Duodenal mucosa (tissue), 2 donors: ENCODE results near the gene CYP3A4.

Experiments used
- H3K27ac ChIP-seq: one replicate; pipeline ENCODE4 v1.7.0; 2013; ENCODE audit warnings: low read depth, low read length
- H3K27me3 ChIP-seq, 2 donors: one replicate each; pipeline ENCODE4 v1.7.0; 2013; ENCODE audit warnings: low read length in 2 of 2, control low read depth in 1 of 2; ENCODE audit not compliant: insufficient read depth in 2 of 2, control insufficient read depth in 1 of 2
- H3K36me3 ChIP-seq, 2 donors: one replicate each; pipeline ENCODE4 v1.7.0; 2013; ENCODE audit warnings: low read length in 2 of 2, control low read depth in 1 of 2; ENCODE audit not compliant: insufficient read depth in 2 of 2, control insufficient read depth in 1 of 2
- H3K4me1 ChIP-seq, 2 donors: one replicate each; pipeline ENCODE4 v1.7.0; 2013; ENCODE audit warnings: low read length in 2 of 2, control low read depth in 1 of 2; ENCODE audit not compliant: insufficient read depth in 2 of 2, control insufficient read depth in 1 of 2
- H3K4me3 ChIP-seq, 2 donors: one replicate each; pipeline ENCODE4 v1.7.0; 2013; ENCODE audit warnings: low read length in 2 of 2, low read depth in 1 of 2
- H3K9ac ChIP-seq, 2 donors: one replicate each; pipeline ENCODE4 v1.7.0; 2013; ENCODE audit warnings: low read length in 2 of 2, low read depth in 1 of 2
- H3K9me3 ChIP-seq, 2 donors: one replicate each; pipeline ENCODE4 v1.7.0; 2013; ENCODE audit warnings: low read length in 2 of 2, control low read depth in 1 of 2; ENCODE audit not compliant: control insufficient read depth in 1 of 2

Gene CYP3A4

GRCh38 chr7:99794585-99795502, 10.9 kb upstream of the CYP3A4 start:
- Histone ChIP-seq H3K27ac (no peak overlapping the region), H3K9me3 (no peaks in the 10 kb centered on the region), H3K27me3 (no peaks in the 10 kb centered on the region), H3K4me3 (no peak overlapping the region), H3K36me3 (no peaks in the 10 kb centered on the region), H3K9ac (no peak overlapping the region), H3K4me1 (peaks cover 22 to 23% of the 10 kb centered on the region in 2 donors)

GRCh38 chr7:99793443-99793842, 9.5 kb upstream of the CYP3A4 start:
- Histone ChIP-seq H3K4me3 (no peak overlapping the region), H3K27ac (no peak overlapping the region), H3K36me3 (no peaks in the 10 kb centered on the region), H3K9me3 (no peaks in the 10 kb centered on the region), H3K9ac (no peak overlapping the region), H3K4me1 (peaks cover 24 to 27% of the 10 kb centered on the region in 2 donors), H3K27me3 (no peaks in the 10 kb centered on the region)

- Histone ChIP-seq H3K27me3 (no peaks in the 10 kb centered on the region), H3K27ac (no peak overlapping the region), H3K36me3 (no peaks in the 10 kb centered on the region), H3K4me1 (peaks cover 28 to 32% of the 10 kb centered on the region in 2 donors), H3K4me3 (no peak overlapping the region), H3K9me3 (no peaks in the 10 kb centered on the region), H3K9ac (no peak overlapping the region)
Measured at GRCh38 chr7:99792967-99793366, 9.0 kb upstream of the CYP3A4 start.

DNA sequence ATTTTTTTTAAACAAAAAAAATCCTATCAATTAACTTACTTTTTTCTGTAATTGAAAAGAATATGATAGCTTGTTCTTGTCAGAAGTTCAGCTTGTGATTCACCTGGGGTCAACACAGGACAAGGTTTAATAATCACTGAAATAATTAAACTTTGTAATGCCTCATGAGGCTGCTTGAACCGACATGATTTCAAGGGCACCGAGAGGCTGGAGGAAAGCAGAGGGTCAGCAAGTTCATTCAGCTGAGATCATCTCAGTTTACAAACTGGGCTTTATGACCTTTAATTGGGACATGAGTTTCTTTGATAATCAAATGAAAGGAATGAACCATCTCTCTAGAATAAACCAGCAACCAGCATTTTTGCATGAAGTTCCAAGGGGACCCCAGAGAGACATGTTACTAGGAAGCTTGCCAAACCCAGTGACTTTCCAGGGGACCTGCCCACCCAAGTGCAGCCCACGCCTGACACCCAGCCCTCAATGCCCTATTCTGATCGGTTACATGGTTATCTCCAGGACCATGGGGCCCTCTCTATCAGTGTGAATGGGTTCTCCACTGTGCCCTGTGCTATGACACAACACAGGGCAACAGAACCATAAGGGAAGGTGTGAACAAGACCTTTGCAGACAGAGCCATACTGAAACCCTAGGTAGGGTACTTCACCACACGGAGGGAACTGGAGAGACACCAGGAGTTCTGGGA, 7.8 kb upstream of the CYP3A4 start:
- Histone ChIP-seq H3K9ac (no peak overlapping the region), H3K36me3 (no peaks in the 10 kb centered on the region), H3K4me1 (peaks cover 34 to 38% of the 10 kb centered on the region in 2 donors), H3K27me3 (no peaks in the 10 kb centered on the region), H3K4me3 (no peak overlapping the region), H3K27ac (no peak overlapping the region), H3K9me3 (no peaks in the 10 kb centered on the region)

DNA sequence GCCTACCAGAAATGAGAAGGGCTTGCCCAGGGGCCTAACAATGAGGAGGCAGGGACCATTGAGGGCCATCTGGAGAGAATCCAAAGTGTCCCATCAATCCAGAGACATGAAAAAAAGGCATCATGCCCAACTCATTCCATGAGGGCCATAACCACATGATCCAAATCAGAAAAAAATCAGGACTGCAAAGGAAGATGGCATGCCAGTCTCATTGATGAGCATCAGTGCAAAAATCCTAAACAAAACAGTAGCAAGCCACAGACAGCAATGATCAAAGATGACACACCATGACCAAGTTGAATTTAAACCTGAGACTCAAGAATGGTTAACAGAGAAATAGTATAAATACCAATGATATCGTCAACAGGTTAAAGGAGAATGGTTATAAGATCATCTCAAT, 7.0 kb upstream of the CYP3A4 start:
- Histone ChIP-seq H3K9me3 (no peaks in the 10 kb centered on the region), H3K4me3 (no peak overlapping the region), H3K9ac (no peak overlapping the region)

GRCh38 chr7:99790407-99790806, 6.4 kb upstream of the CYP3A4 start:
- Histone ChIP-seq H3K9me3 (no peaks in the 10 kb centered on the region), H3K9ac (no peak overlapping the region), H3K4me3 (no peak overlapping the region), H3K4me1 (peaks cover 45 to 47% of the 10 kb centered on the region in 2 donors), H3K27me3 (no peaks in the 10 kb centered on the region), H3K27ac (no peak overlapping the region), H3K36me3 (no peaks in the 10 kb centered on the region)

More for the DNA sequence above, 7.0 kb upstream of the CYP3A4 start:
- Histone ChIP-seq H3K27ac (no peak overlapping the region), H3K4me1 (peaks cover 42 to 43% of the 10 kb centered on the region in 2 donors), H3K27me3 (no peaks in the 10 kb centered on the region), H3K36me3 (no peaks in the 10 kb centered on the region)

DNA sequence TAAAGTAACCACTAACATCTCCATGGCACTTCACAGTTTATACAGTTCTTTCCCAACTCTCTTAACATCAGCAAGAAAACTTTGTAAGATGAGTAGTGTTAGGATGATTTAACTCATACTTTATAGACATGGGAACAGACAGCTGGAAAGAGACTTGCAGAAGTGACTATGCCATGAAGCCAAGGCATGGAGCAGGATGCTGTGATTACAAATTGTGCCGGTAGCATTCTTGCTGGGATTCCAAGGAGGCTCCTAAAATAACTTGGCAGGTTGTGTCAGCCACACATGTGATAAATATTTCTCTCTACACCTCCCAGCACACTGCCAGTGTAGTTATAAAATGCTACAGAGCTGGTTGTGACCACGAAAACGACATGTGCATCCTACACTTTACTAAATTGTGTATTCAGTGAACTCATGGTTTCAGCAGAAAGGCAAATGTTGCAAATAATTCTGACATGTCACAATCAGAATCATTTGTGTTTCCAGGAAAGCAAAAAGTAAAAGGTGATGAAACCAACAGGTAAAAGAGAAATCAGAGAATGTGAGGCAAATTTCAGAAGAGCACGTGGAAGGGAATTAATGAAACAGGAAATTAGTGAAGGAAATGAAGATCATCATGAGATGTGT, 5.6 kb upstream of the CYP3A4 start:
- no peak overlapping the region for H3K27ac ChIP-seq
- peaks cover 46 to 47% of the 10 kb centered on the region in 2 donors for H3K4me1 ChIP-seq
- no peak overlapping the region for H3K9ac ChIP-seq
- H3K27me3 ChIP-seq: no peaks in the 10 kb centered on the region
- no peaks in the 10 kb centered on the region for H3K9me3 ChIP-seq
- H3K36me3 ChIP-seq: no peaks in the 10 kb centered on the region
- no peak overlapping the region for H3K4me3 ChIP-seq

DNA sequence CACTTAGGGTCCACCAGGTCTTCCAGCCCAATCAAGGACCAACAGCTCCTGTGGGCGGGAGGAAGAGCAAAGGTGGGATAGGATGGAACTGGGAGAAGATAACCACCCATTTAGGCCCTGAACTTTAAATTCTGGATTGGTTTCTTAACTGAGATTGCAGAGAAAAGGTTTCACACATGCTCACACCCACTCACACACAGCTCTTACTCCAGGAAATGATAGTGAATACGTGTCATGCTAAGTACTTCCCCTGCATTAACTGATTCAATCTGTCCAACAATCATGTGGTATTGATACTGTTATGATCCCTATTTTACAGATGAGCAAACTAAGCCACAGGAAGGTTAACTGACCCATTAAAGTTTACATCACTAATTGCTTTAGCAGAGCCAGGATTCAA, 4.6 kb upstream of the CYP3A4 start:
- Histone ChIP-seq H3K4me1 (peaks cover 47% of the 10 kb centered on the region in 2 donors), H3K4me3 (no peak overlapping the region), H3K27ac (no peak overlapping the region), H3K27me3 (no peaks in the 10 kb centered on the region), H3K36me3 (no peaks in the 10 kb centered on the region), H3K9me3 (no peaks in the 10 kb centered on the region), H3K9ac (no peak overlapping the region)

- no peaks in the 10 kb centered on the region for H3K36me3 ChIP-seq
- H3K4me1 ChIP-seq: peaks cover 33 to 38% of the 10 kb centered on the region in 2 donors
- no peak overlapping the region for H3K4me3 ChIP-seq
- no peak overlapping the region for H3K27ac ChIP-seq
- no peak overlapping the region for H3K9ac ChIP-seq
- H3K9me3 ChIP-seq: no peaks in the 10 kb centered on the region
- H3K27me3 ChIP-seq: no peaks in the 10 kb centered on the region
Measured at GRCh38 chr7:99786726-99787335, 2.8 kb upstream of the CYP3A4 start.
